Adrenal gland (tissue), 12 donors: ENCODE data around the gene PMAIP1. TPM values are rescaled to one million over a fixed set of nuclear protein-coding genes. Genes with fewer than 3 reads are reported as not detected.

Experiments
- DNase-seq, 7 donors: peaks; one replicate each; pipeline ENCODE4 v3.0.0-alpha.2; 2019 to 2020
- H3K27ac ChIP-seq, 5 donors: fragments of 200-600 bp; sonication (generic) in 4 of 5; 1 replicate in 3 of 5; 2 replicates in 2 of 5; pipeline versions ENCODE4 v1.5.1 to v1.8.0; 2016 to 2020; ENCODE audit warnings: mild to moderate bottlenecking in 1 of 5
- H3K27me3 ChIP-seq: fragments of 200-600 bp; 2 replicates; pipeline ENCODE4 v1.8.0; 2021
- H3K36me3 ChIP-seq, 2 donors: fragments of 200-600 bp; replicated peaks in 1 of 2; 1 replicate in 1 of 2; 2 replicates in 1 of 2; pipeline versions ENCODE4 v1.5.1 to v1.8.0; 2018 to 2022
- H3K4me1 ChIP-seq, 2 donors: fragments of 200-600 bp; replicated peaks in 1 of 2; 1 replicate in 1 of 2; 2 replicates in 1 of 2; pipeline versions ENCODE4 v1.5.1 to v1.8.0; 2018 to 2021
- H3K4me3 ChIP-seq, 4 donors: fragments of 200-600 bp; sonication (generic) in 3 of 4; one replicate each; pipeline ENCODE4 v1.5.1; 2016 to 2018
- H3K9me3 ChIP-seq, 3 donors: fragments of 200-600 bp; sonication (generic) in 1 of 3; replicated peaks in 1 of 3; 1 replicate in 2 of 3; 2 replicates in 1 of 3; pipeline versions ENCODE4 v1.5.1 to v1.8.0; 2016 to 2021
- POLR2A ChIP-seq, 2 donors: fragments of 450-650 bp; IDR thresholded peaks; one replicate each; pipeline ENCODE4 v1.6.1; 2017; ENCODE audit warnings: antibody characterized with exemption in 2 of 2, mild to moderate bottlenecking in 2 of 2, moderate library complexity in 1 of 2
- WGBS, 4 donors: extraction: QIAGEN DNeasy Blood & Tissue Kit in 2 of 4; methylation state at CpG; one replicate each; pipeline versions ENCODE4 v1.1.5 to v1.1.7; 2013 to 2017; 5-methylcytosine and 5-hydroxymethylcytosine counted together
- intact Hi-C, 2 donors: fragments of 100-400 bp; cut with DNase I; formaldehyde crosslinking; loops; one replicate each; pipeline versions ENCODE4 v1.14.1 to v1.15.0; 2022 to 2023
- polyA plus RNA-seq, 3 donors: library from polyadenylated mRNA; stranded (reverse); fragments of 200-250 nt in 2 of 3; fragments of 350-450 nt in 1 of 3; fragmentation: Illumina TruSeq in 1 of 3; extraction: RNeasy Lipid Tissue Mini Kit (QIAGEN cat#74804) in 1 of 3; gene quantifications; one replicate each; pipeline ENCODE4 v1.2.3, GENCODE V29; 2013 to 2014
- total RNA-seq, 9 donors: library from RNA; depleted of rRNA in 4 of 9; stranded (reverse); fragments of >200 nt in 4 of 9; fragments of 120-200 nt in 1 of 9; fragmentation: NEBNext Ultra II Directional in 1 of 9; extraction: Animal tissue kit (Norgen Biotek cat#: 25700) in 1 of 9; gene quantifications; one replicate each; pipeline versions ENCODE4 v1.1.0 to v1.2.4, GENCODE V29; 2013 to 2023
- TF ChIP-seq, protein P1 (sequence below), 6 experiments: fragments of 450-650 bp in 4 of 6; fragments of 200-600 bp in 2 of 6; sonication (generic) in 1 of 6; IDR thresholded peaks; 1 replicate in 5 of 6; 2 replicates in 1 of 6; pipeline versions ENCODE4 v1.5.1 to v1.8.0; 2016 to 2021; ENCODE audit warnings: antibody characterized with exemption in 6 of 6, mild to moderate bottlenecking in 2 of 6, moderate library complexity in 1 of 6
- donor health status: healthy with polysubstance abuse.
- donor health status: Bipolar disorder and iron deficiency.
- donor health status: DM: yes; HTN: yes; CAD: no.
- donor health status: DM: no; HTN: no; CAD: no.
- donor health status: DM: no; HTN: no; CAD: no.
- donor health status: DM: yes; HTN: yes; CAD: no.

PMAIP1 gene
- total and polyA plus RNA-seq, 12 donors: 0.13 to 12.0 (median 0.53) TPM; not detected in 2

DNA sequence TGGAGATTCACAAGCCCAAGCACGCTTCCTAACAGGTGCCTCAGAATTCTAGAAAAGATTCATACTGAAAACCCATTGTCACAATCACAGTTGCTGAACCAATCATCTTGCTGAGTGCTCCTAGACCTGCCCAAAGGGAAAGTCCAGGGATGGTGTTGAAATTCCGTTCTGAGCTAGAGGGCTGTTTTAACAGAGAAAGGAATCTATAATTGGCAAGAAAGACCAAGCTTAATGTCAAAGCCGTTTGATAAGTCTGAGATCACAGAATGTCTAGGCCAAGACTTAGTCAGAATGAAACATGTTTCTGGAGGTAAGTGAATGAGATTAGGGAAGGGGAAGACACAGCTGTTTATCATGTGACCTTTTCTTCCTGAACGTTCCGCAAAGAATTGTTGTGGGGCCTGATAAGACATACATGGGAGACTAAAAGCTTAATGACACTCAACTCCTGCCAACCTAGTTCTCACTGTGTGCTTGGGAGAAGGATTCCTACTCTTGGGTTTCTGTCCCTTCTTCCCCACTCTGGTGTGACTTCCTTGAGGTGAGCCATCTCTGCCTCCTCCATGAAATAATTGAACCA is 27.5 kb downstream of the PMAIP1 start:
- Histone ChIP-seq H3K27me3 (no peaks in the 10 kb centered on the region), H3K9me3 (no peaks in the 10 kb centered on the region), H3K4me1 (no peaks in the 10 kb centered on the region), H3K27ac (no peak overlapping the region), H3K36me3 (no peaks in the 10 kb centered on the region), H3K4me3 (no peak overlapping the region)
- TF ChIP-seq, protein P1, sequence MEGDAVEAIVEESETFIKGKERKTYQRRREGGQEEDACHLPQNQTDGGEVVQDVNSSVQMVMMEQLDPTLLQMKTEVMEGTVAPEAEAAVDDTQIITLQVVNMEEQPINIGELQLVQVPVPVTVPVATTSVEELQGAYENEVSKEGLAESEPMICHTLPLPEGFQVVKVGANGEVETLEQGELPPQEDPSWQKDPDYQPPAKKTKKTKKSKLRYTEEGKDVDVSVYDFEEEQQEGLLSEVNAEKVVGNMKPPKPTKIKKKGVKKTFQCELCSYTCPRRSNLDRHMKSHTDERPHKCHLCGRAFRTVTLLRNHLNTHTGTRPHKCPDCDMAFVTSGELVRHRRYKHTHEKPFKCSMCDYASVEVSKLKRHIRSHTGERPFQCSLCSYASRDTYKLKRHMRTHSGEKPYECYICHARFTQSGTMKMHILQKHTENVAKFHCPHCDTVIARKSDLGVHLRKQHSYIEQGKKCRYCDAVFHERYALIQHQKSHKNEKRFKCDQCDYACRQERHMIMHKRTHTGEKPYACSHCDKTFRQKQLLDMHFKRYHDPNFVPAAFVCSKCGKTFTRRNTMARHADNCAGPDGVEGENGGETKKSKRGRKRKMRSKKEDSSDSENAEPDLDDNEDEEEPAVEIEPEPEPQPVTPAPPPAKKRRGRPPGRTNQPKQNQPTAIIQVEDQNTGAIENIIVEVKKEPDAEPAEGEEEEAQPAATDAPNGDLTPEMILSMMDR (IDR thresholded peaks at IDR 0.05): no peak
- no peak for TF ChIP-seq POLR2A (IDR thresholded peaks at IDR 0.05)
- no peak for DNase-seq
- WGBS, 4 donors: 31 to 44% (median 40%) methylated on average over 5 of the region's 5 CpGs
- intact Hi-C loops: no loop called here

DNA sequence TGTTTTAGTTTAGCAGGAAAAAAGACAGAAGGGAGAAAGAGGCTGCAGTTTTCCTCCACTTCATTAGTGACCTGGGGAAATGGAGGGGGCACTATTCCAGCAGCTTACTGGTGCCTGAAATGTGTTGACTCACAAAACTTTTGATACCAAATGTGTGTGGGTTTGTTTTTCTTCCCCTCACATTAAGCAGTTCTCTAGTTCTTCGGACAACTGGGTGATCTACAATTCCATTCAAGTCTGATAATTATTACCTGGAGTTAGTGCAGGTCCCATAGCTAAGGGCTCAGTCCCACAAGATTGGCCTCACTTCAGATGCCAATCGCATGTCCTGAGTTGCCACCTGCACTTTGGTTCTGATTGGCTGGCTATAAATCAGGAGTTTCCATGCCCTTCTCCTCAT is 28.4 kb downstream of the PMAIP1 start:
- H3K9me3 ChIP-seq: no peaks in the 10 kb centered on the region
- H3K36me3 ChIP-seq: no peaks in the 10 kb centered on the region
- intact Hi-C loops: no loop called here
- no peak overlapping the region for H3K4me3 ChIP-seq
- no peak for DNase-seq
- H3K27me3 ChIP-seq: no peaks in the 10 kb centered on the region
- TF ChIP-seq, protein P1 (IDR thresholded peaks at IDR 0.05): no peak
- no peak for TF ChIP-seq POLR2A (IDR thresholded peaks at IDR 0.05)
- H3K27ac ChIP-seq: no peak overlapping the region
- 90 to 100% (median 93%) methylated on average over 2 of the region's 2 CpGs for WGBS, 4 donors
- no peaks in the 10 kb centered on the region for H3K4me1 ChIP-seq

DNA sequence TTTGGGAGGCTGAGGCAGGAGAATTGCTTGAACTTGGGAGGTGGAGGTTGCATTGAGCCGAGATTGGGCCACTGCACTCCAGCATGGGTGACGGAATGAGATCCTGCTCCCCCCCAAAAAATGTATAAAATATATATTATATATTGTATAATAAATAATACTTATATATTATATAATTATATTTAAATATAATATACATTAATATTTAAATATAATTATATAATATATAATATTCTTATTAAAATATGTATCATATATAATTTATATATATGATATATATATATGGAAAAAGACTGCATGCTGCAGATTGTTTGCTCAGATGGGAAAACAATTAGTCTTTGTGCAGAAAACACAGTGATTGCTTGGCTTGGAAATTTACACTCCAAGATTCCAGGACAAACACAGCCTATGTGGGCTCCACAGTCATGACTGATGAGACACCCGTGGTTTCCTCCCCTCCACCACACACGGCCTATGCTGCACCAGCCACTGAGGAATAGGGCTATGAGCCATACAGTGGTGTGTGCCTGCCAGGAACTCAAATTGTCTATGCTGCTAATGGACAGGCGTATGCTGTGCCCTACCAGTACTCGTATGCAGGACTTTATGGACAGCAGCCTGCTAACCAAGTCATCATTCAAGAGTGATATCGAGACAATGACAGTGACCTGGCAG is 30.0 kb downstream of the PMAIP1 start:
- H3K9me3 ChIP-seq: no peaks in the 10 kb centered on the region
- DNase-seq: no peak
- TF ChIP-seq POLR2A (IDR thresholded peaks at IDR 0.05): no peak
- TF ChIP-seq, protein P1 (IDR thresholded peaks at IDR 0.05): no peak
- no peak overlapping the region for H3K27ac ChIP-seq
- H3K4me1 ChIP-seq: no peaks in the 10 kb centered on the region
- intact Hi-C loops: no loop called here
- no peak overlapping the region for H3K4me3 ChIP-seq
- H3K27me3 ChIP-seq: no peaks in the 10 kb centered on the region
- H3K36me3 ChIP-seq: no peaks in the 10 kb centered on the region
- WGBS, 4 donors: 73 to 90% (median 83%) methylated on average over 5 to 7 of the region's 7 CpGs

DNA sequence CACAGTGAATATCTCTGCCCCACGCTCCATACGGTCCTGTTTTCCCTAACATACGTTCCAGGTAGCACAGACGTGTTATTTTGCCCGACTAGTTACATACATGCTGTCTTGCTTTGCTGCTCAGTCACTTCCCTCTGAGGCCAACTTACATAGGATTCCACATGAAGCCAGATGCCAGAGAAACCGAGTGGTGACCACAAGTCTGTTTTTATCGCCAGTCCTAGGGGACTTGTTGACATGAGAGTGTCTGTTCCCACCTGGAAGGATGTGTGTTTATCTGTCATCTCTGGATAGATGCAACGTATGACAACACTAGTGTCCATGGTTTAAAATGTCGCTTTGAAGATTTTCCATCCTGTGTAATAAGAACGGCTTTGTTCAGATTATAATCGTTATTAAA is 32.6 kb downstream of the PMAIP1 start:
- Histone ChIP-seq H3K4me1 (no peaks in the 10 kb centered on the region), H3K27me3 (no peaks in the 10 kb centered on the region), H3K27ac (no peak overlapping the region), H3K9me3 (no peaks in the 10 kb centered on the region), H3K4me3 (no peak overlapping the region), H3K36me3 (no peaks in the 10 kb centered on the region)
- no peak for TF ChIP-seq POLR2A (IDR thresholded peaks at IDR 0.05)
- TF ChIP-seq, protein P1 (IDR thresholded peaks at IDR 0.05): no peak
- WGBS, 4 donors: 80 to 85% (median 83%) methylated on average over 11 of the region's 11 CpGs
- no peak for DNase-seq
- intact Hi-C loops: no loop called here
